Adrenal gland (tissue), 12 donors: ENCODE data around the gene KLF9. TPM values are rescaled to one million over a fixed set of nuclear protein-coding genes. Genes with fewer than 3 reads are reported as not detected.

ENCODE experiments used
- DNase-seq, 7 donors: peaks; one replicate each; pipeline ENCODE4 v3.0.0-alpha.2; 2019 to 2020
- H3K27ac ChIP-seq, 5 donors: fragments of 200-600 bp; sonication (generic) in 4 of 5; 1 replicate in 3 of 5; 2 replicates in 2 of 5; pipeline versions ENCODE4 v1.5.1 to v1.8.0; 2016 to 2020; ENCODE audit warnings: mild to moderate bottlenecking in 1 of 5
- H3K27me3 ChIP-seq: fragments of 200-600 bp; 2 replicates; pipeline ENCODE4 v1.8.0; 2021
- H3K36me3 ChIP-seq, 2 donors: fragments of 200-600 bp; replicated peaks in 1 of 2; 1 replicate in 1 of 2; 2 replicates in 1 of 2; pipeline versions ENCODE4 v1.5.1 to v1.8.0; 2018 to 2022
- H3K4me1 ChIP-seq, 2 donors: fragments of 200-600 bp; replicated peaks in 1 of 2; 1 replicate in 1 of 2; 2 replicates in 1 of 2; pipeline versions ENCODE4 v1.5.1 to v1.8.0; 2018 to 2021
- H3K4me3 ChIP-seq, 4 donors: fragments of 200-600 bp; sonication (generic) in 3 of 4; one replicate each; pipeline ENCODE4 v1.5.1; 2016 to 2018
- H3K9me3 ChIP-seq, 3 donors: fragments of 200-600 bp; sonication (generic) in 1 of 3; replicated peaks in 1 of 3; 1 replicate in 2 of 3; 2 replicates in 1 of 3; pipeline versions ENCODE4 v1.5.1 to v1.8.0; 2016 to 2021
- CTCF ChIP-seq, 6 experiments: fragments of 450-650 bp in 4 of 6; fragments of 200-600 bp in 2 of 6; sonication (generic) in 1 of 6; IDR thresholded peaks; 1 replicate in 5 of 6; 2 replicates in 1 of 6; pipeline versions ENCODE4 v1.5.1 to v1.8.0; 2016 to 2021; ENCODE audit warnings: antibody characterized with exemption in 6 of 6, mild to moderate bottlenecking in 2 of 6, moderate library complexity in 1 of 6
- POLR2A ChIP-seq, 2 donors: fragments of 450-650 bp; IDR thresholded peaks; one replicate each; pipeline ENCODE4 v1.6.1; 2017; ENCODE audit warnings: antibody characterized with exemption in 2 of 2, mild to moderate bottlenecking in 2 of 2, moderate library complexity in 1 of 2
- WGBS, 4 donors: extraction: QIAGEN DNeasy Blood & Tissue Kit in 2 of 4; methylation state at CpG; one replicate each; pipeline versions ENCODE4 v1.1.5 to v1.1.7; 2013 to 2017; 5-methylcytosine and 5-hydroxymethylcytosine counted together
- intact Hi-C, 2 donors: fragments of 100-400 bp; cut with DNase I; formaldehyde crosslinking; loops; one replicate each; pipeline versions ENCODE4 v1.14.1 to v1.15.0; 2022 to 2023
- polyA plus RNA-seq, 3 donors: library from polyadenylated mRNA; stranded (reverse); fragments of 200-250 nt in 2 of 3; fragments of 350-450 nt in 1 of 3; fragmentation: Illumina TruSeq in 1 of 3; extraction: RNeasy Lipid Tissue Mini Kit (QIAGEN cat#74804) in 1 of 3; gene quantifications; one replicate each; pipeline ENCODE4 v1.2.3, GENCODE V29; 2013 to 2014
- total RNA-seq, 9 donors: library from RNA; depleted of rRNA in 4 of 9; stranded (reverse); fragments of >200 nt in 4 of 9; fragments of 120-200 nt in 1 of 9; fragmentation: NEBNext Ultra II Directional in 1 of 9; extraction: Animal tissue kit (Norgen Biotek cat#: 25700) in 1 of 9; gene quantifications; one replicate each; pipeline versions ENCODE4 v1.1.0 to v1.2.4, GENCODE V29; 2013 to 2023
- donor health status: healthy with polysubstance abuse.
- donor health status: Bipolar disorder and iron deficiency.
- donor health status: DM: yes; HTN: yes; CAD: no.
- donor health status: DM: no; HTN: no; CAD: no.
- donor health status: DM: no; HTN: no; CAD: no.
- donor health status: DM: yes; HTN: yes; CAD: no.

KLF9 gene
- total and polyA plus RNA-seq, 12 donors = 2.2 to 80.7 (median 38.7) TPM

DNA sequence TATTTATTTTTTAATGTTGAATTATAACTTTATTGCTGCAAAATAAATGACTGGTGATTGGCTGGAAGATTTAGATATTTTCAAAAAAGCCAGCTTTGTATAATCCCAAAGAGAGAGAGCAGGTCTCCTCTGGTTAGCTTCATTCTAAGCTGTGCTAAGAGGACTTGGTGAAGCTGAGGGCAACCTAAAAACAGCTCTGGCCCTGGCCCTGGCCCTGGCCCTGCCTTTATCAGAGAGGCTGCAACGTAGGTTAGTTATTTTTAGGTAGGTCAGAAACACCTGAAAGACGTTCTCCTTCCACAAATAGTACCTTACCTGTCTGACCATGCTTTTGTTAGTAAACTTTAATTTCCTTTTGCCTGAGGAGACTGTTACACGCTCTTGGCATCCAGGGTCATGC lies 58.7 kb downstream of the KLF9 start:
- Histone ChIP-seq H3K27ac (no peak overlapping the region), H3K4me1 (peaks cover 0 to 9% of the 10 kb centered on the region in 2 donors), H3K9me3 (no peaks in the 10 kb centered on the region), H3K4me3 (no peak overlapping the region), H3K36me3 (no peaks in the 10 kb centered on the region), H3K27me3 (no peaks in the 10 kb centered on the region)
- intact Hi-C loops = loop anchor here (10.0 kb wide), 1 partner anchor 49 kb away; no protein-coding TSS in a partner anchor
- TF ChIP-seq POLR2A (IDR thresholded peaks at IDR 0.05) (no peak), CTCF (IDR thresholded peaks at IDR 0.05) (no peak)
- DNase-seq = no peak
- WGBS, 4 donors = 58 to 70% (median 63%) methylated on average over 3 of the region's 3 CpGs

- H3K27ac ChIP-seq = no peak overlapping the region
Observed at GRCh38 chr9:70352802-70353201, 61.7 kb downstream of the KLF9 start.

DNA sequence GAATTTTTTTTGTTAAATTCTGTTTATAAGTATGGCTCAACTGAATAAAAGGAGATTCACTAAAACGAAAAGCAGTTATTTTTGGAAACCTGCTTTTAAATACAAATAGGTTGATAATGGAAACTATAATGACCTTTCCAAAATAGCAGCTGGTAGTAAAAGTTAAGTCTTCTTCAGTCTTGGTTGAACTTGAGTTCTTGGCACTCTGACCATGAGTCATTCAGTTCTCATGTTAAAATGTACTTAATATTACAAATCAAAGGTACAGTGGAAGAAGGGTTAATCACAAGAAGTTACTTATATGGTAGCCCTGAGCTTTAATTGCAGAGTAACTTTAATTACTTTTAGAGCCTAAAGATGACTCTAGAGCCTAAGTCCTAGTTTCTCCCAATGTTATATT lies 62.1 kb downstream of the KLF9 start:
- 26 to 50% (median 37%) methylated on average over 1 of the region's 1 CpG for WGBS, 4 donors
- no peak for TF ChIP-seq CTCF (IDR thresholded peaks at IDR 0.05)
- TF ChIP-seq POLR2A (IDR thresholded peaks at IDR 0.05) = no peak
- H3K4me3 ChIP-seq = no peak overlapping the region
- no peak overlapping the region for H3K27ac ChIP-seq
- no peaks in the 10 kb centered on the region for H3K9me3 ChIP-seq
- H3K27me3 ChIP-seq = no peaks in the 10 kb centered on the region
- intact Hi-C loops = loop anchor here (5.0 to 10.0 kb wide), 2 partner anchors 52 to 250 kb away; no protein-coding TSS in a partner anchor
- DNase-seq = no peak
- H3K4me1 ChIP-seq = peaks cover 0 to 9% of the 10 kb centered on the region in 2 donors
- H3K36me3 ChIP-seq = peaks cover 0 to 19% of the 10 kb centered on the region in 2 donors

More at GRCh38 chr9:70352802-70353201, 61.7 kb downstream of the KLF9 start:
- DNase-seq = no peak
- Histone ChIP-seq H3K36me3 (peaks cover 0 to 18% of the 10 kb centered on the region in 2 donors), H3K9me3 (no peaks in the 10 kb centered on the region), H3K4me1 (peaks cover 0 to 9% of the 10 kb centered on the region in 2 donors), H3K4me3 (no peak overlapping the region), H3K27me3 (no peaks in the 10 kb centered on the region)
- TF ChIP-seq POLR2A (IDR thresholded peaks at IDR 0.05) (no peak), CTCF (IDR thresholded peaks at IDR 0.05) (peak; percentile 29 to 76 (median 59))
- intact Hi-C loops = loop anchor here (5.0 to 10.0 kb wide), 2 partner anchors 52 to 249 kb away; no protein-coding TSS in a partner anchor

DNA sequence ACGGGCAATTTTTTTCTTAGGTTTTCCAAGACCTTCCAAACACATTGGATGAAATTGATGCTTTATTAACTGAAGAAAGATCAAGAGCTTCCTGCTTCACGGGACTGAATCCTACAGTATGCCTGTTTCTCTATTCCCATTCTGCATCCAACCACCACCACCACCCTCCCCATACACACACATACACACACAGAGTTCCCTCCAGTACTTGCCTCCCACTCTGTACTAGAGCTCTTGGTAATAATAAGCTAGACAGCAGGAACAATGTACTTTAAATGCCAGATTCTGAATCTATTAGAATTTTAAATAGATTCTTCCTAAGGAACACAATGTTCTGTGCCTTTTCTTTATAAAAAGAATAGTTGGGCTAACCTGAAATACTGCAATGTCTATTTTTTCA lies 67.4 kb downstream of the KLF9 start:
- no peak for TF ChIP-seq CTCF (IDR thresholded peaks at IDR 0.05)
- no peak for TF ChIP-seq POLR2A (IDR thresholded peaks at IDR 0.05)
- H3K4me1 ChIP-seq = no peaks in the 10 kb centered on the region
- H3K9me3 ChIP-seq = no peaks in the 10 kb centered on the region
- peaks cover 0 to 24% of the 10 kb centered on the region in 2 donors for H3K36me3 ChIP-seq
- no peak overlapping the region for H3K4me3 ChIP-seq
- no peak overlapping the region for H3K27ac ChIP-seq
- WGBS, 4 donors = 88 to 94% (median 91%) methylated on average over 2 of the region's 2 CpGs
- DNase-seq = no peak
- H3K27me3 ChIP-seq = no peaks in the 10 kb centered on the region
- intact Hi-C loops = loop anchor here (10.0 kb wide), 2 partner anchors 138 to 258 kb away; no protein-coding TSS in a partner anchor
